Keratinocyte (primary cell): ENCODE results near the gene TSHZ2.

Experiments
- CTCF ChIP-seq, 3 experiments: IDR thresholded peaks in 1 of 3; conservative IDR thresholded peaks in 1 of 3; optimal IDR thresholded peaks in 1 of 3; 2 replicates in 2 of 3; 3 replicates in 1 of 3; pipeline versions ENCODE3 to v1.5.1; 2011; ENCODE audit warnings: low read length in 3 of 3, mild to moderate bottlenecking in 3 of 3, moderate library complexity in 2 of 3, control low read depth in 1 of 3, inconsistent platforms in 1 of 3; ENCODE audit not compliant: insufficient read depth in 2 of 3; ENCODE audit errors: extremely low read depth in 1 of 3
- EZH2 ChIP-seq: IDR thresholded peaks from one replicate; pipeline ENCODE4 v1.6.1; 2012; ENCODE audit warnings: inconsistent platforms, mild to moderate bottlenecking, low read length, moderate library complexity

- TF ChIP-seq CTCF (optimal IDR thresholded peaks at IDR 0.05 in 1 of 3, IDR thresholded peaks at IDR 0.05 in 1 of 3, conservative IDR thresholded peaks at IDR 0.05 in 1 of 3; ENCODE audit: extremely low read depth in 1 of 3, insufficient read depth in 2 of 3, low read length in 3 of 3): no peak
- TF ChIP-seq EZH2: no peak
These were observed 312.5 kb downstream of the TSHZ2 start for GRCh38 chr20:53284696-53285095.
